HG02623 (cell line): ENCODE data around the gene COQ8B.
"Not testable (repeated sequence)": the region's sequence is repeated elsewhere in the genome, so short reads cannot be mapped to it uniquely, and the experiment has no call there.

Experiments
- ATAC-seq: cut with Tn5 transposase; IDR thresholded peaks from one replicate; pipeline ENCODE4 v1.9.1; 2021; ENCODE audit warnings: moderate library complexity; ENCODE audit not compliant: unreplicated experiment

The COQ8B gene

GRCh38 chr19:40672573-40673299 lies 44.0 kb downstream of the COQ8B start:
- no peak for ATAC-seq

- ATAC-seq, result no peak
Observed at GRCh38 chr19:40672038-40672437, 44.6 kb downstream of the COQ8B start.

GRCh38 chr19:40671404-40671803 lies 45.3 kb downstream of the COQ8B start:
- ATAC-seq, result no peak

GRCh38 chr19:40668991-40669614 lies 47.6 kb downstream of the COQ8B start:
- ATAC-seq, result no peak

- ATAC-seq, result no peak
Observed at GRCh38 chr19:40667602-40668001, 49.1 kb downstream of the COQ8B start.

GRCh38 chr19:40666803-40667438 lies 49.8 kb downstream of the COQ8B start:
- ATAC-seq, result no peak

GRCh38 chr19:40663695-40664692 lies 52.7 kb downstream of the COQ8B start:
- ATAC-seq, result no peak

GRCh38 chr19:40662925-40663694 lies 53.6 kb downstream of the COQ8B start:
- ATAC-seq, result peak; percentile 75

- no peak for ATAC-seq
Observed at GRCh38 chr19:40661616-40662015, 55.1 kb downstream of the COQ8B start.

- no peak for ATAC-seq
Observed at GRCh38 chr19:40659566-40659965, 57.1 kb downstream of the COQ8B start.

GRCh38 chr19:40659116-40659515 lies 57.6 kb downstream of the COQ8B start:
- no peak for ATAC-seq

- no peak for ATAC-seq
Observed at GRCh38 chr19:40658031-40658430, 58.7 kb downstream of the COQ8B start.

GRCh38 chr19:40655684-40656083 lies 61.0 kb downstream of the COQ8B start:
- ATAC-seq, result not testable (repeated sequence)

- ATAC-seq, result not testable (repeated sequence)
Observed at GRCh38 chr19:40652303-40652702, 64.4 kb downstream of the COQ8B start.

- ATAC-seq, result no peak
Observed at GRCh38 chr19:40650749-40651305, 65.9 kb downstream of the COQ8B start.

- not testable (repeated sequence) for ATAC-seq
Observed at GRCh38 chr19:40649903-40650675, 66.6 kb downstream of the COQ8B start.

- ATAC-seq, result no peak
Observed at GRCh38 chr19:40646743-40647254, 69.9 kb downstream of the COQ8B start.

GRCh38 chr19:40642757-40643305 lies 73.9 kb downstream of the COQ8B start:
- no peak for ATAC-seq
